Liver (tissue), 9 donors: ENCODE measurements around the gene LCORL. TPM values are rescaled to one million over a fixed set of nuclear protein-coding genes. Genes with fewer than 3 reads are reported as not detected.

Experiments
- DNase-seq: peaks from one replicate; pipeline ENCODE4 v3.0.0-alpha.2; 2017; ENCODE audit warnings: low spot score
- H3K27ac ChIP-seq, 2 donors: one replicate each; pipeline ENCODE4 v1.7.0; 2013; ENCODE audit warnings: inconsistent platforms in 2 of 2, low read length in 2 of 2, control low read depth in 1 of 2, low read depth in 1 of 2, mild to moderate bottlenecking in 1 of 2
- H3K27me3 ChIP-seq, 4 donors: one replicate each; pipeline versions ENCODE4 v1.6.1 to v1.7.0; 2013; ENCODE audit warnings: low read length in 3 of 4, inconsistent platforms in 1 of 4, mild to moderate bottlenecking in 1 of 4, moderate library complexity in 1 of 4; ENCODE audit not compliant: control insufficient read depth in 4 of 4, insufficient read depth in 4 of 4
- H3K36me3 ChIP-seq, 4 donors: one replicate each; pipeline versions ENCODE4 v1.6.1 to v1.7.0; 2013; ENCODE audit warnings: low read length in 3 of 4, mild to moderate bottlenecking in 3 of 4, low read depth in 1 of 4, moderate library complexity in 1 of 4; ENCODE audit not compliant: control insufficient read depth in 4 of 4, insufficient read depth in 3 of 4
- H3K4me1 ChIP-seq, 4 donors: one replicate each; pipeline versions ENCODE4 v1.6.1 to v1.7.0; 2013; ENCODE audit warnings: low read length in 3 of 4, mild to moderate bottlenecking in 3 of 4, moderate library complexity in 1 of 4; ENCODE audit not compliant: control insufficient read depth in 4 of 4, insufficient read depth in 4 of 4
- H3K4me3 ChIP-seq, 3 donors: one replicate each; pipeline versions ENCODE4 v1.6.1 to v1.7.0; 2013; ENCODE audit warnings: low read length in 3 of 3, control low read depth in 1 of 3, low read depth in 1 of 3, mild to moderate bottlenecking in 1 of 3
- H3K9ac ChIP-seq, 2 donors: one replicate each; pipeline ENCODE4 v1.7.0; 2013; ENCODE audit warnings: low read length in 2 of 2, mild to moderate bottlenecking in 2 of 2, moderate library complexity in 2 of 2, control low read depth in 1 of 2, low read depth in 1 of 2
- H3K9me3 ChIP-seq, 4 donors: one replicate each; pipeline versions ENCODE4 v1.6.1 to v1.7.0; 2013; ENCODE audit warnings: low read length in 3 of 4; ENCODE audit not compliant: control insufficient read depth in 4 of 4
- CTCF ChIP-seq: fragments of 150-350 bp; IDR thresholded peaks from 2 replicates; pipeline ENCODE4 v1.5.1; 2017; ENCODE audit warnings: improper control_type of control experiment, low read depth, low read length; ENCODE audit not compliant: missing input control
- EGR1 ChIP-seq, 2 donors: IDR thresholded peaks; 2 replicates each; pipeline ENCODE4 v1.6.1; 2016 to 2018; ENCODE audit warnings: antibody characterized with exemption in 2 of 2, low read depth in 2 of 2
- FOXA1 ChIP-seq: IDR thresholded peaks from 2 replicates; pipeline ENCODE4 v1.6.1; 2016; ENCODE audit warnings: antibody characterized with exemption
- FOXA2 ChIP-seq: IDR thresholded peaks from 2 replicates; pipeline ENCODE4 v1.6.1; 2016; ENCODE audit warnings: antibody characterized with exemption
- HNF4A ChIP-seq, 2 donors: conservative IDR thresholded peaks; 2 replicates each; pipeline ENCODE4 v1.6.1; 2016; ENCODE audit warnings: antibody characterized with exemption in 2 of 2, mild to moderate bottlenecking in 2 of 2
- HNF4G ChIP-seq: IDR thresholded peaks from 2 replicates; pipeline ENCODE4 v1.6.1; 2016; ENCODE audit warnings: antibody characterized with exemption
- MAX ChIP-seq: IDR thresholded peaks from 2 replicates; pipeline ENCODE4 v1.6.1; 2016; ENCODE audit warnings: antibody characterized with exemption
- NR2F2 ChIP-seq: IDR thresholded peaks from 2 replicates; pipeline ENCODE4 v1.6.1; 2016; ENCODE audit warnings: antibody characterized with exemption
- RAD21 ChIP-seq, 2 donors: IDR thresholded peaks; 2 replicates each; pipeline ENCODE4 v1.6.1; 2016; ENCODE audit warnings: antibody characterized with exemption in 2 of 2, mild to moderate bottlenecking in 2 of 2
- REST ChIP-seq: IDR thresholded peaks from 2 replicates; pipeline ENCODE4 v1.6.1; 2016; ENCODE audit warnings: antibody characterized with exemption, mild to moderate bottlenecking
- RXRA ChIP-seq, 2 donors: IDR thresholded peaks; 2 replicates each; pipeline ENCODE4 v1.6.1; 2017 to 2018; ENCODE audit warnings: antibody characterized with exemption in 2 of 2, mild to moderate bottlenecking in 1 of 2
- SP1 ChIP-seq: IDR thresholded peaks from 2 replicates; pipeline ENCODE4 v1.6.1; 2018; ENCODE audit warnings: antibody characterized with exemption, mild to moderate bottlenecking
- TAF1 ChIP-seq: conservative IDR thresholded peaks from 2 replicates; pipeline ENCODE4 v1.6.1; 2016; ENCODE audit warnings: antibody characterized with exemption, mild to moderate bottlenecking
- YY1 ChIP-seq: IDR thresholded peaks from 2 replicates; pipeline ENCODE4 v1.6.1; 2016; ENCODE audit warnings: antibody characterized with exemption, mild to moderate bottlenecking
- ZBTB33 ChIP-seq: IDR thresholded peaks from 2 replicates; pipeline ENCODE4 v1.6.1; 2016; ENCODE audit warnings: antibody characterized with exemption
- WGBS: extraction: QIAGEN DNeasy Blood & Tissue Kit; methylation state at CpG from one replicate; pipeline ENCODE4 v1.1.7; 2013; 5-methylcytosine and 5-hydroxymethylcytosine counted together
- polyA plus RNA-seq, 2 donors: library from polyadenylated mRNA; stranded (reverse) in 1 of 2; unstranded in 1 of 2; fragments of 200-250 nt in 1 of 2; fragments of >200 nt in 1 of 2; fragmentation: Nextera tagmentation in 1 of 2; extraction: Ambion mirVana in 1 of 2; gene quantifications; one replicate each; pipeline versions ENCODE4 v1.2.1 to v1.2.3, GENCODE V29; 2013 to 2015
- total RNA-seq, 2 donors: library from RNA; depleted of rRNA; stranded (reverse); fragments of >200 nt; gene quantifications; one replicate each; pipeline ENCODE4 v1.2.3, GENCODE V29; 2014
- donor health status: healthy.
- donor health status: healthy.
- donor health status: healthy.
- donor health status: healthy.
- donor health status: healthy.

LCORL gene
- total and polyA plus RNA-seq, 4 donors, result 2.1 to 12.0 (median 6.5) TPM

- Histone ChIP-seq H3K4me1 (no peaks in the 10 kb centered on the region), H3K9ac (no peak overlapping the region), H3K9me3 (no peaks in the 10 kb centered on the region), H3K36me3 (peaks cover 0 to 5% (median 2%) of the 10 kb centered on the region in 4 donors), H3K27ac (no peak overlapping the region), H3K27me3 (no peaks in the 10 kb centered on the region), H3K4me3 (no peak overlapping the region)
- no peak for DNase-seq
- no peak for TF ChIP-seq YY1
- TF ChIP-seq CTCF, result no peak
- TF ChIP-seq TAF1, result no peak
- no peak for TF ChIP-seq NR2F2
- no peak for TF ChIP-seq RAD21 (IDR thresholded peaks at IDR 0.05)
- TF ChIP-seq FOXA1, result no peak
- no peak for TF ChIP-seq ZBTB33
- TF ChIP-seq REST, result no peak
- WGBS, result 93% methylated on average over 3 of the region's 3 CpGs
Observed at GRCh38 chr4:17958181-17958580, 63.4 kb downstream of the LCORL start.

- Histone ChIP-seq H3K27me3 (no peaks in the 10 kb centered on the region), H3K9me3 (no peaks in the 10 kb centered on the region), H3K4me1 (no peaks in the 10 kb centered on the region), H3K36me3 (peaks cover 0 to 5% (median 2%) of the 10 kb centered on the region in 4 donors), H3K27ac (no peak overlapping the region), H3K9ac (no peak overlapping the region), H3K4me3 (no peak overlapping the region)
- no peak for DNase-seq
- WGBS, result 95% methylated on average over 1 of the region's 1 CpG
- TF ChIP-seq HNF4A (conservative IDR thresholded peaks at IDR 0.05) (no peak), EGR1 (IDR thresholded peaks at IDR 0.05; ENCODE audit: low read depth in 2 of 2) (no peak), NR2F2 (no peak), YY1 (no peak), MAX (no peak), FOXA1 (no peak), RAD21 (IDR thresholded peaks at IDR 0.05) (no peak), TAF1 (no peak), FOXA2 (no peak), HNF4G (no peak), REST (no peak), RXRA (IDR thresholded peaks at IDR 0.05) (no peak), SP1 (no peak)
Observed at GRCh38 chr4:17957688-17958087, 63.9 kb downstream of the LCORL start.
